ENCODE data around the gene GUCY2D.

The GUCY2D gene

GRCh38 chr17:8062435-8062806, 60.0 kb downstream of the GUCY2D start:
- Histone ChIP-seq H4K20me1 (ENCODE audit: insufficient read depth, low read length, poor library complexity, severe bottlenecking) (no peaks in the 10 kb centered on the region), H3K27me3 (ENCODE audit: insufficient read depth, low read length, poor library complexity, severe bottlenecking) (no peaks in the 10 kb centered on the region), H3K9ac (ENCODE audit: low read depth, low read length, poor library complexity, severe bottlenecking) (no peak overlapping the region), H3K9me3 (ENCODE audit: insufficient read depth, low read depth, low read length) (no peaks in the 10 kb centered on the region), H3K4me1 (ENCODE audit: insufficient read depth, low read length, poor library complexity, severe bottlenecking) (peaks cover 7% of the 10 kb centered on the region), H3K4me3 (ENCODE audit: low read length, poor library complexity, severe bottlenecking) (no peak overlapping the region), H3K79me2 (ENCODE audit: insufficient read depth, low read length) (no peaks in the 10 kb centered on the region), H3K9me2 (replicated peaks; ENCODE audit: low read depth, low read length) (no peaks in the 10 kb centered on the region), H3K4me2 (ENCODE audit: low read depth, low read length, poor library complexity, severe bottlenecking) (no peak overlapping the region), H2AFZ (ENCODE audit: low read length) (no peak overlapping the region), H3F3A (ENCODE audit: low read depth) (no peaks in the 10 kb centered on the region), H3K36me3 (ENCODE audit: insufficient read depth, low read length) (no peaks in the 10 kb centered on the region)
- TF ChIP-seq EZH2phosphoT487 (IDR thresholded peaks at IDR 0.05; ENCODE audit: borderline replicate concordance) = no peak
- TF ChIP-seq, protein P1, sequence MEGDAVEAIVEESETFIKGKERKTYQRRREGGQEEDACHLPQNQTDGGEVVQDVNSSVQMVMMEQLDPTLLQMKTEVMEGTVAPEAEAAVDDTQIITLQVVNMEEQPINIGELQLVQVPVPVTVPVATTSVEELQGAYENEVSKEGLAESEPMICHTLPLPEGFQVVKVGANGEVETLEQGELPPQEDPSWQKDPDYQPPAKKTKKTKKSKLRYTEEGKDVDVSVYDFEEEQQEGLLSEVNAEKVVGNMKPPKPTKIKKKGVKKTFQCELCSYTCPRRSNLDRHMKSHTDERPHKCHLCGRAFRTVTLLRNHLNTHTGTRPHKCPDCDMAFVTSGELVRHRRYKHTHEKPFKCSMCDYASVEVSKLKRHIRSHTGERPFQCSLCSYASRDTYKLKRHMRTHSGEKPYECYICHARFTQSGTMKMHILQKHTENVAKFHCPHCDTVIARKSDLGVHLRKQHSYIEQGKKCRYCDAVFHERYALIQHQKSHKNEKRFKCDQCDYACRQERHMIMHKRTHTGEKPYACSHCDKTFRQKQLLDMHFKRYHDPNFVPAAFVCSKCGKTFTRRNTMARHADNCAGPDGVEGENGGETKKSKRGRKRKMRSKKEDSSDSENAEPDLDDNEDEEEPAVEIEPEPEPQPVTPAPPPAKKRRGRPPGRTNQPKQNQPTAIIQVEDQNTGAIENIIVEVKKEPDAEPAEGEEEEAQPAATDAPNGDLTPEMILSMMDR (conservative IDR thresholded peaks at IDR 0.05; ENCODE audit: low read length) = no peak

GRCh38 chr17:8062807-8063483, 60.5 kb downstream of the GUCY2D start:
- Histone ChIP-seq H2AFZ (ENCODE audit: low read length) (no peak overlapping the region), H3K79me2 (ENCODE audit: insufficient read depth, low read length) (no peaks in the 10 kb centered on the region), H3K27me3 (ENCODE audit: insufficient read depth, low read length, poor library complexity, severe bottlenecking) (no peaks in the 10 kb centered on the region), H3K9me3 (ENCODE audit: insufficient read depth, low read depth, low read length) (no peaks in the 10 kb centered on the region), H3K4me3 (ENCODE audit: low read length, poor library complexity, severe bottlenecking) (no peak overlapping the region), H3F3A (ENCODE audit: low read depth) (no peaks in the 10 kb centered on the region), H3K36me3 (ENCODE audit: insufficient read depth, low read length) (no peaks in the 10 kb centered on the region), H3K9me2 (replicated peaks; ENCODE audit: low read depth, low read length) (no peaks in the 10 kb centered on the region), H3K9ac (ENCODE audit: low read depth, low read length, poor library complexity, severe bottlenecking) (no peak overlapping the region), H3K4me2 (ENCODE audit: low read depth, low read length, poor library complexity, severe bottlenecking) (no peak overlapping the region), H3K4me1 (ENCODE audit: insufficient read depth, low read length, poor library complexity, severe bottlenecking) (peaks cover 3% of the 10 kb centered on the region), H4K20me1 (ENCODE audit: insufficient read depth, low read length, poor library complexity, severe bottlenecking) (no peaks in the 10 kb centered on the region)
- TF ChIP-seq, protein P1 (conservative IDR thresholded peaks at IDR 0.05; ENCODE audit: low read length) = no peak
- TF ChIP-seq EZH2phosphoT487 (IDR thresholded peaks at IDR 0.05; ENCODE audit: borderline replicate concordance) = no peak

GRCh38 chr17:8063761-8064534, 61.5 kb downstream of the GUCY2D start:
- TF ChIP-seq, protein P1 (conservative IDR thresholded peaks at IDR 0.05; ENCODE audit: low read length) = no peak
- no peak for TF ChIP-seq EZH2phosphoT487 (IDR thresholded peaks at IDR 0.05; ENCODE audit: borderline replicate concordance)
- no peaks in the 10 kb centered on the region for H3F3A ChIP-seq (ENCODE audit: low read depth)
- no peak overlapping the region for H3K9ac ChIP-seq (ENCODE audit: low read depth, low read length, poor library complexity, severe bottlenecking)
- no peaks in the 10 kb centered on the region for H3K79me2 ChIP-seq (ENCODE audit: insufficient read depth, low read length)
- no peaks in the 10 kb centered on the region for H3K9me2 ChIP-seq (replicated peaks; ENCODE audit: low read depth, low read length)
- H3K9me3 ChIP-seq (ENCODE audit: insufficient read depth, low read depth, low read length) = no peaks in the 10 kb centered on the region
- no peak overlapping the region for H3K4me2 ChIP-seq (ENCODE audit: low read depth, low read length, poor library complexity, severe bottlenecking)
- no peaks in the 10 kb centered on the region for H4K20me1 ChIP-seq (ENCODE audit: insufficient read depth, low read length, poor library complexity, severe bottlenecking)
- H3K36me3 ChIP-seq (ENCODE audit: insufficient read depth, low read length) = no peaks in the 10 kb centered on the region
- H2AFZ ChIP-seq (ENCODE audit: low read length) = no peak overlapping the region
- H3K27me3 ChIP-seq (ENCODE audit: insufficient read depth, low read length, poor library complexity, severe bottlenecking) = no peaks in the 10 kb centered on the region
- no peak overlapping the region for H3K4me3 ChIP-seq (ENCODE audit: low read length, poor library complexity, severe bottlenecking)
- no peaks in the 10 kb centered on the region for H3K4me1 ChIP-seq (ENCODE audit: insufficient read depth, low read length, poor library complexity, severe bottlenecking)

Data from Loucy (cell line).